Right lobe of liver (tissue), 6 donors: ENCODE data around the gene FSTL4. TPM values are rescaled to one million over a fixed set of nuclear protein-coding genes. Genes with fewer than 3 reads are reported as not detected.

Source experiments
- ATAC-seq, 4 donors: fragments of 200-7000 bp; cut with Tn5 transposase; one replicate each; pipeline ENCODE4 v1.9.1; 2020; ENCODE audit warnings: mild to moderate bottlenecking in 4 of 4, moderate library complexity in 4 of 4
- DNase-seq, 3 donors: peaks; one replicate each; pipeline ENCODE4 v3.0.0-alpha.2; 2020
- H3K27ac ChIP-seq, 3 donors: fragments of 200-600 bp; one replicate each; pipeline ENCODE4 v1.8.0; 2022
- H3K27me3 ChIP-seq, 2 donors: fragments of 200-600 bp; one replicate each; pipeline ENCODE4 v1.8.0; 2022
- H3K36me3 ChIP-seq, 4 donors: fragments of 200-600 bp; sonication (generic) in 1 of 4; one replicate each; pipeline versions ENCODE4 v1.5.1 to v1.8.0; 2017 to 2022; ENCODE audit warnings: control low read depth in 1 of 4
- H3K4me1 ChIP-seq, 4 donors: fragments of 200-600 bp; sonication (generic) in 1 of 4; one replicate each; pipeline versions ENCODE4 v1.5.1 to v1.8.0; 2017 to 2022; ENCODE audit warnings: control low read depth in 1 of 4
- H3K4me3 ChIP-seq, 3 donors: fragments of 200-600 bp; one replicate each; pipeline ENCODE4 v1.8.0; 2022
- H3K9me3 ChIP-seq, 4 donors: fragments of 200-600 bp; sonication (generic) in 1 of 4; one replicate each; pipeline versions ENCODE4 v1.5.1 to v1.8.0; 2017 to 2022; ENCODE audit warnings: control low read depth in 1 of 4
- CTCF ChIP-seq, 4 donors: fragments of 200-600 bp in 3 of 4; fragments of 450-650 bp in 1 of 4; IDR thresholded peaks; one replicate each; pipeline versions ENCODE4 v1.5.1 to v1.8.0; 2016 to 2022; ENCODE audit warnings: antibody characterized with exemption in 4 of 4, mild to moderate bottlenecking in 2 of 4
- POLR2A ChIP-seq: fragments of 450-650 bp; IDR thresholded peaks from one replicate; pipeline ENCODE4 v1.6.1; 2017; ENCODE audit warnings: antibody characterized with exemption, mild to moderate bottlenecking
- WGBS: methylation state at CpG from one replicate; pipeline ENCODE4 v1.1.6; 2018; ENCODE audit warnings: low coverage, low lambda C conversion rate; ENCODE audit not compliant: insufficient coverage; ENCODE audit errors: missing lambda C conversion rate; 5-methylcytosine and 5-hydroxymethylcytosine counted together
- intact Hi-C, 2 donors: fragments of 100-400 bp; cut with DNase I; formaldehyde crosslinking; loops; one replicate each; pipeline versions ENCODE4 v1.11.2 to v1.14.1; 2022
- total RNA-seq, 6 experiments: library from RNA; depleted of rRNA in 2 of 6; stranded (reverse); fragments of >200 nt in 2 of 6; fragmentation: NEBNext Ultra II Directional in 3 of 6; extraction: Animal tissue kit (Norgen Biotek cat#: 25700) in 3 of 6; gene quantifications; one replicate each; pipeline versions ENCODE4 v1.1.0 to v1.2.4, GENCODE V29; 2016 to 2023
- donor health status: DM: no; HTN: yes; CAD: no.
- donor health status: DM: no; HTN: no; CAD: no.
- donor health status: DM: no; HTN: no; CAD: no.
- donor health status: DM: no; HTN: yes; CAD: no.
- donor health status: DM: no; HTN: yes; CAD: no.

The FSTL4 gene
- total RNA-seq, 6 experiments from 2014 or later: 0.62 to 1.3 (median 0.80) TPM; not detected in 3

GRCh38 chr5:133610489-133611356 lies 1.6 kb downstream of the FSTL4 start:
- intact Hi-C loops: no loop called here
- peak; percentile 81 to 85 (median 81) for DNase-seq
- 32% methylated on average over 10 of the region's 57 CpGs for WGBS
- TF ChIP-seq CTCF (IDR thresholded peaks at IDR 0.05): peak; percentile 53 to 76 (median 67)
- no peak for TF ChIP-seq POLR2A
- H3K36me3 ChIP-seq: no peaks in the 10 kb centered on the region
- peak overlapping the region; percentile 15 to 27 (median 21) for H3K4me3 ChIP-seq
- peaks cover 0 to 17% (median 7%) of the 10 kb centered on the region in 4 donors for H3K4me1 ChIP-seq
- H3K9me3 ChIP-seq: no peaks in the 10 kb centered on the region
- H3K27ac ChIP-seq: no peak overlapping the region
- ATAC-seq: peak; percentile 98 to 99 (median 98)
- H3K27me3 ChIP-seq: peaks cover 9 to 20% of the 10 kb centered on the region in 2 donors

DNA sequence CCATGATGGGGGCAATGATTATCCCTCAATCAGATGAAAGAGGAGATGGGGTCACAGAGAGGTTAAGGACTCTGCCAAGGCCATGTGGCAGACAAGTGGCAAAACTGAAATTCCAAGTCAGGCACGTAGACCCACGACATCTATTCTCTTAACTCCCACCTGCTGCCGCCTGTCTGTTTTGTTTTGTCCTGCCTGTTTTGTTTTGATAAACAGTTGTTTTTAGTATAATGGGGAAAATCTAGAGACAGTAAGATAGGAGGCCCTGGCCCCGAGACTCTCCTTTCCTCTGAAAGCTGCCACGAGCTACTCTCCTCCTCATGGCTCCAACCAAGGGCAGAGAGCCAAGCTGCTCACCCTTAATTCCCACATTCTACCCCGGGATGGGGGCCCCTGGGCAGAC lies 4.9 kb downstream of the FSTL4 start:
- TF ChIP-seq CTCF (IDR thresholded peaks at IDR 0.05) (no peak), POLR2A (no peak)
- WGBS: 73% methylated on average over 5 of the region's 6 CpGs
- intact Hi-C loops: no loop called here
- no peaks in the 10 kb centered on the region for H3K36me3 ChIP-seq
- DNase-seq: no peak
- no peak for ATAC-seq
- H3K9me3 ChIP-seq: no peaks in the 10 kb centered on the region
- peaks cover 0 to 14% (median 7%) of the 10 kb centered on the region in 4 donors for H3K4me1 ChIP-seq
- H3K27me3 ChIP-seq: peaks cover 5 to 12% of the 10 kb centered on the region in 2 donors
- no peak overlapping the region for H3K27ac ChIP-seq
- no peak overlapping the region for H3K4me3 ChIP-seq

DNA sequence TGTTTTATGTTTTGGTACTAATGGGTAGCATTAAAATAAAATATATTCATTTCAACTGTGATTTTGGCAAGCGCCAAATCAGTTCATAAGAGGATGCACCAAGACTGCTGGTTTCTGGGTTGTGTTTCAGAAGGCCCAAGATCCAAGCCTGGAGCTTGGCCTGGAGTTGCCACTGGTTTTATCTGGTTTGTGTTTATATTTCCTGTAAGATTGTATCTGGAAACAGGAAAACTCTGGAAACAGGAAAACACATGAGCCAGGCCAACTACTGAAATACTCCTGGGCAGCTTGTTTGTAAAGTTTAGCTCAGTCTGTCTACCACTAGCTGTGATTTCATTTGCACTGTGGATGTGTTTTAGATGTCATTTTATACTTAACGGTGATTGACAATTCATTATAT lies 5.5 kb downstream of the FSTL4 start:
- Histone ChIP-seq H3K4me1 (peaks cover 0 to 8% (median 7%) of the 10 kb centered on the region in 4 donors), H3K27ac (no peak overlapping the region)

DNA sequence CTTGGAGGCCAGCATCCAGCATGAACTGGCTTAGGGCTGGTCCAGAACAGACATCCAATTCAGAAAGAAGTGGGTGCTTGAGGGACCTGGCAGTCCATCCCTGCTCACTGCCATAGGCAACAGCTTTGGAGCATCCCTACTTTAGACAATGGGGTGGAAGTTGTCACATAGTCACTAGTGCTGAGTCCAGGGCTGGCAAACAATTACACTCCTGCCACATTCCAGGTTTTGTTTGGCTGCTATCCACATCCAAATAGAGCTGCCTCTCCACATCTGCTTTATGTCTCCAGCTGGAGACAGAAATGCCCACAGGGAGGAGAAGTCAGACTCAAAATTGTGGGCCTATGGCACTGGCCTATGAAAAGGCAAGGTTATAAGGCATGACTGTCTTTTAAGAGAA lies 7.0 kb downstream of the FSTL4 start:
- H3K27ac ChIP-seq: no peak overlapping the region

More for the DNA sequence above, 5.5 kb downstream of the FSTL4 start:
- H3K9me3 ChIP-seq: no peaks in the 10 kb centered on the region
- intact Hi-C loops: no loop called here
- TF ChIP-seq POLR2A (no peak), CTCF (IDR thresholded peaks at IDR 0.05) (no peak)
- no peaks in the 10 kb centered on the region for H3K36me3 ChIP-seq
- DNase-seq: no peak
- no peak for ATAC-seq
- WGBS: 93% methylated on average over 2 of the region's 2 CpGs
- no peak overlapping the region for H3K4me3 ChIP-seq
- peaks cover 5 to 7% of the 10 kb centered on the region in 2 donors for H3K27me3 ChIP-seq

More for the DNA sequence above, 7.0 kb downstream of the FSTL4 start:
- intact Hi-C loops: no loop called here
- no peaks in the 10 kb centered on the region for H3K36me3 ChIP-seq
- no peak for TF ChIP-seq POLR2A
- no peak for TF ChIP-seq CTCF (IDR thresholded peaks at IDR 0.05)
- H3K4me3 ChIP-seq: no peak overlapping the region
- ATAC-seq (no peak), DNase-seq (no peak)
- H3K4me1 ChIP-seq: no peaks in the 10 kb centered on the region
- H3K9me3 ChIP-seq: no peaks in the 10 kb centered on the region
- H3K27me3 ChIP-seq: peaks cover 0 to 3% of the 10 kb centered on the region in 2 donors
